ENCODE data around the gene SND1.

Gene SND1

DNA sequence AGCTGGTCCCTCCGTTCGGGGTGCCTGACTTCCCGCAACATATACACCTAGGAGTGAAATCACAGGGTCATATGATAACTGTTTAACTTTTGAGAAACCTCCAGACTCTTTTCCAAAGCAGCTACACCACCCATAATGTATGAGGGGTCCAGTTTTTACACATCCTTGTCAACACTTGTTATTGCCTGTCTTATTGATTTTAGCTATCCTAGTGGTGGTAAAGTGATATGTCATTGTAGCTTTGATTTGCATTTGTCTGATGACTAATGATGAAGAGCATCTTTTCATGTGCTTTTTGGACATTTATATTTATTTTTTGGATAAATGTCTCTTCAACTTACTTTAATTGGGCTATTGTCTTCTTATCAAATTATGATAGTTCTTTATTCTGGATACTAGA, 29.0 kb downstream of the SND1 start:
- no peak overlapping the region for H3K4me3 ChIP-seq (replicated peaks; ENCODE audit: low read depth, low read length)
- DNase-seq (ENCODE audit: extremely low read depth, low read depth), result no peak
- TF ChIP-seq, protein P1, sequence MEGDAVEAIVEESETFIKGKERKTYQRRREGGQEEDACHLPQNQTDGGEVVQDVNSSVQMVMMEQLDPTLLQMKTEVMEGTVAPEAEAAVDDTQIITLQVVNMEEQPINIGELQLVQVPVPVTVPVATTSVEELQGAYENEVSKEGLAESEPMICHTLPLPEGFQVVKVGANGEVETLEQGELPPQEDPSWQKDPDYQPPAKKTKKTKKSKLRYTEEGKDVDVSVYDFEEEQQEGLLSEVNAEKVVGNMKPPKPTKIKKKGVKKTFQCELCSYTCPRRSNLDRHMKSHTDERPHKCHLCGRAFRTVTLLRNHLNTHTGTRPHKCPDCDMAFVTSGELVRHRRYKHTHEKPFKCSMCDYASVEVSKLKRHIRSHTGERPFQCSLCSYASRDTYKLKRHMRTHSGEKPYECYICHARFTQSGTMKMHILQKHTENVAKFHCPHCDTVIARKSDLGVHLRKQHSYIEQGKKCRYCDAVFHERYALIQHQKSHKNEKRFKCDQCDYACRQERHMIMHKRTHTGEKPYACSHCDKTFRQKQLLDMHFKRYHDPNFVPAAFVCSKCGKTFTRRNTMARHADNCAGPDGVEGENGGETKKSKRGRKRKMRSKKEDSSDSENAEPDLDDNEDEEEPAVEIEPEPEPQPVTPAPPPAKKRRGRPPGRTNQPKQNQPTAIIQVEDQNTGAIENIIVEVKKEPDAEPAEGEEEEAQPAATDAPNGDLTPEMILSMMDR (IDR thresholded peaks at IDR 0.05; ENCODE audit: low read depth, low read length, missing control alignments), result no peak

DNA sequence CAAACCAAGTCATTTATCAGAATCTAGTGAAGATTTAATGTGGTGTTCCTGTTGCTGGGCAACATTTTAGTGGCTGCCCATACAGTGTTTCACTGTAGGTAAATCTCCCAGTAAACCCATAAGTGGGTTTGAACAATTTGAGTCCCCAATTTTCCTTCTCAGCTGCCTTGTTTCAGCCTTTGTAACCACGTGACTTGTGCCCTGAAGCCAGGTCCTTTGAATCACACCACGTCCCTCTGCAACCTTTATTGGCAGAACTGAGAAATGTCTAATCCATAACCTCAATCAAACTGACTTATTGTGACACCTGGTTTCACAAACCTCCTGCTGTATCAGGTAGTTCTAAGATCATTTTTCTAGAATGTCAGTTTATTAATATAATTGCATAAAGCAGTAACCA, 30.1 kb downstream of the SND1 start:
- DNase-seq (ENCODE audit: extremely low read depth, low read depth), result no peak
- no peak overlapping the region for H3K4me3 ChIP-seq (replicated peaks; ENCODE audit: low read depth, low read length)
- TF ChIP-seq, protein P1 (IDR thresholded peaks at IDR 0.05; ENCODE audit: low read depth, low read length, missing control alignments), result no peak

- H3K4me3 ChIP-seq (replicated peaks; ENCODE audit: low read depth, low read length), result no peak overlapping the region
- no peak for DNase-seq (ENCODE audit: extremely low read depth, low read depth)
- TF ChIP-seq, protein P1 (IDR thresholded peaks at IDR 0.05; ENCODE audit: low read depth, low read length, missing control alignments), result no peak
Observed at GRCh38 chr7:127683776-127684681, 32.0 kb downstream of the SND1 start.

- H3K4me3 ChIP-seq (replicated peaks; ENCODE audit: low read depth, low read length), result no peak overlapping the region
- TF ChIP-seq, protein P1 (IDR thresholded peaks at IDR 0.05; ENCODE audit: low read depth, low read length, missing control alignments), result no peak
- DNase-seq (ENCODE audit: extremely low read depth, low read depth), result no peak
Observed at GRCh38 chr7:127689194-127689772, 37.3 kb downstream of the SND1 start.

DNA sequence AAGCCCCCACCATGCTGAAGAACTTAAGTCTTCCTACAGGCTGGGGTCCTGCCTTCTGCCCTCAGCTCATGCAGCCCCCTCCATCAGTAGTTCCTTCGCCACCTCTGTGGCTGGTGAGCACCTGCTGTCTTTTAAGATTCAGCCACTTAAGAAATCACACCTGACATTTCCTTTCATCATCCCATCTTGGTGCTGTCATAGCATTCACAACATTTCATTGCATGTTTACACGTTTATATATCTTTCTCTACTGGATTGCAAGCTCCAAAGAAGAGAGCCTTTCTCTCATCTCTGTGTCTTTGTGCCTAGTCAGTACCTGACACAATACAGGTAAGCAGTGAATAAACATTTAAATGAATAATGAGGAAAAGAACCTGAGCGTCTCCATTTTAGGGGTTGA, 38.3 kb downstream of the SND1 start:
- H3K4me3 ChIP-seq (replicated peaks; ENCODE audit: low read depth, low read length), result no peak overlapping the region
- no peak for DNase-seq (ENCODE audit: extremely low read depth, low read depth)
- TF ChIP-seq, protein P1 (IDR thresholded peaks at IDR 0.05; ENCODE audit: low read depth, low read length, missing control alignments), result no peak

DNA sequence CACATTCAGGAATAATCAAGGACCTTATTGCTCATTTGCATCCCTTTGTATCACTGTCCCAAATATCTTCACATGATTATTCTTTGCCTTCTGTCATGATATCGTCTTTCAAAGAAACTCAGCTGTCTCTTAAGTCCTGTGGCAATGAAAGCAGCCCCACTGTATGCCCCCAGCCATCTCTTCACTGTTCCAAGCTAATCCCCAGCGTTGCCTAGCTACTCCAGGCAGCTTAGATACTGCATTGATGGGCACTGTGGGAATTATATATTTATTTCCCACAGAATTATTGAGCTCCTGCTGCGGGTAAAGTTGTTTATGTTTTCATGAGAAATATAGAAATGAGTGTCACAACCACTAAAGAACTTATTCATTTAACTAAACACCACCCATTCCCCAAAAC, 38.8 kb downstream of the SND1 start:
- TF ChIP-seq, protein P1 (IDR thresholded peaks at IDR 0.05; ENCODE audit: low read depth, low read length, missing control alignments), result no peak
- no peak overlapping the region for H3K4me3 ChIP-seq (replicated peaks; ENCODE audit: low read depth, low read length)
- no peak for DNase-seq (ENCODE audit: extremely low read depth, low read depth)
